ENCODE data around the gene CSRNP2. TPM values are rescaled to one million over a fixed set of nuclear protein-coding genes. Genes with fewer than 3 reads are reported as not detected.

Gene CSRNP2
- total RNA-seq, 1 experiment from 2014 or later: 33.7 TPM

- CTCF ChIA-PET: interaction anchor here (0.6 kb wide), 1 partner anchor 198 kb away, joined by 3 read pairs; no protein-coding TSS in a partner anchor
- DNase-seq (ENCODE audit: low spot score): no peak
- TF ChIP-seq ZNF512 (CRISPR knock-in tag; IDR thresholded peaks at IDR 0.05; ENCODE audit: borderline replicate concordance): no peak
- no peak for TF ChIP-seq MXD4 (CRISPR knock-in tag; IDR thresholded peaks at IDR 0.05; ENCODE audit: borderline replicate concordance)
- H3K27ac Mint-ChIP-seq: peak overlapping the region; percentile 93
- H3K36me3 Mint-ChIP-seq: no peaks in the 10 kb centered on the region
- H3K4me3 Mint-ChIP-seq: peak overlapping the region; percentile 87
- H3K4me1 Mint-ChIP-seq: peaks cover 45% of the 10 kb centered on the region
- H3K27me3 Mint-ChIP-seq (ENCODE audit: low read depth): no peaks in the 10 kb centered on the region
- no peaks in the 10 kb centered on the region for H3K9me3 Mint-ChIP-seq
- no peak for ATAC-seq
- POLR2A ChIA-PET: no interaction called here
Measured at GRCh38 chr12:51023625-51024382, 59.6 kb downstream of the CSRNP2 start.

GRCh38 chr12:51021694-51022093, 61.7 kb downstream of the CSRNP2 start:
- no peak for DNase-seq (ENCODE audit: low spot score)

GRCh38 chr12:51020448-51021182, 62.8 kb downstream of the CSRNP2 start:
- ChIA-PET CTCF (no interaction called here), POLR2A (interaction anchor here (2.0 kb wide), 1 partner anchor 17 kb away, joined by 6 read pairs; no protein-coding TSS in a partner anchor)
- DNase-seq (ENCODE audit: low spot score) (no peak), ATAC-seq (no peak)
- no peaks in the 10 kb centered on the region for H3K9me3 Mint-ChIP-seq
- H3K36me3 Mint-ChIP-seq: no peaks in the 10 kb centered on the region
- no peak overlapping the region for H3K4me3 Mint-ChIP-seq
- H3K27me3 Mint-ChIP-seq (ENCODE audit: low read depth): no peaks in the 10 kb centered on the region
- H3K4me1 Mint-ChIP-seq: peaks cover 25% of the 10 kb centered on the region
- no peak for TF ChIP-seq NR3C1 (CRISPR knock-in tag; conservative IDR thresholded peaks at IDR 0.05; ENCODE audit: low read depth)
- TF ChIP-seq E2F1 (CRISPR knock-in tag; IDR thresholded peaks at IDR 0.05): no peak
- TF ChIP-seq ETV6 (CRISPR knock-in tag; IDR thresholded peaks at IDR 0.05): no peak
- no peak for TF ChIP-seq IRF2 (CRISPR knock-in tag; IDR thresholded peaks at IDR 0.05; ENCODE audit: borderline replicate concordance, low read depth)
- H3K27ac Mint-ChIP-seq: no peak overlapping the region

More at GRCh38 chr12:51021694-51022093, 61.7 kb downstream of the CSRNP2 start:
- H3K9me3 Mint-ChIP-seq: no peaks in the 10 kb centered on the region
- no peak overlapping the region for H3K4me3 Mint-ChIP-seq
- H3K4me1 Mint-ChIP-seq: peaks cover 28% of the 10 kb centered on the region
- ChIA-PET CTCF (interaction anchor here (0.7 to 1.0 kb wide), 2 partner anchors 93 to 320 kb away, joined by 3 read pairs; no protein-coding TSS in a partner anchor), POLR2A (interaction anchor here (2.0 kb wide), 1 partner anchor 18 kb away, joined by 6 read pairs; no protein-coding TSS in a partner anchor)
- no peaks in the 10 kb centered on the region for H3K27me3 Mint-ChIP-seq (ENCODE audit: low read depth)
- TF ChIP-seq ZSCAN18 (CRISPR knock-in tag; IDR thresholded peaks at IDR 0.05) (no peak), CTCF (IDR thresholded peaks at IDR 0.05) (no peak), JUN (CRISPR knock-in tag; IDR thresholded peaks at IDR 0.05) (no peak), ZNF263 (CRISPR knock-in tag; IDR thresholded peaks at IDR 0.05; ENCODE audit: low read depth) (no peak), ZNF232 (CRISPR knock-in tag; IDR thresholded peaks at IDR 0.05) (no peak)
- no peaks in the 10 kb centered on the region for H3K36me3 Mint-ChIP-seq
- no peak for ATAC-seq
- no peak overlapping the region; the same call in none of the 2 replicates for H3K27ac Mint-ChIP-seq
